NCI-H2196 (cell line): ENCODE measurements around the gene KCNJ6.
"Not testable (repeated sequence)": the region's sequence is repeated elsewhere in the genome, so short reads cannot be mapped to it uniquely, and the experiment has no call there.

Experiments used
- DNase-seq: peaks from one replicate; lab custom pipeline; 2025; ENCODE audit not compliant: unreplicated experiment; lab: John Stamatoyannopoulos, UW

Gene KCNJ6

GRCh38 chr21:37746849-37747248 lies 169.4 kb downstream of the KCNJ6 start:
- DNase-seq: no peak

- no peak for DNase-seq
Observed at GRCh38 chr21:37744551-37744950, 171.7 kb downstream of the KCNJ6 start.

- peak; percentile 44 for DNase-seq
Observed at GRCh38 chr21:37742532-37742931, 173.7 kb downstream of the KCNJ6 start.

GRCh38 chr21:37742115-37742514 lies 174.1 kb downstream of the KCNJ6 start:
- no peak for DNase-seq

- no peak for DNase-seq
Observed at GRCh38 chr21:37737996-37738395, 178.3 kb downstream of the KCNJ6 start.

- DNase-seq: no peak
Observed at GRCh38 chr21:37737507-37737906, 178.8 kb downstream of the KCNJ6 start.

GRCh38 chr21:37734846-37735245 lies 181.4 kb downstream of the KCNJ6 start:
- DNase-seq: no peak

- no peak for DNase-seq
Observed at GRCh38 chr21:37732927-37733326, 183.3 kb downstream of the KCNJ6 start.

- no peak for DNase-seq
Observed at GRCh38 chr21:37724201-37724600, 192.1 kb downstream of the KCNJ6 start.

GRCh38 chr21:37717534-37717933 lies 198.7 kb downstream of the KCNJ6 start:
- no peak for DNase-seq

GRCh38 chr21:37712569-37712934 lies 203.7 kb downstream of the KCNJ6 start:
- not testable (repeated sequence) for DNase-seq

- peak; percentile 71 for DNase-seq
Observed at GRCh38 chr21:37711836-37712568, 204.3 kb downstream of the KCNJ6 start.

- DNase-seq: no peak
Observed at GRCh38 chr21:37711286-37711829, 204.9 kb downstream of the KCNJ6 start.

- DNase-seq: no peak
Observed at GRCh38 chr21:37710546-37711285, 205.5 kb downstream of the KCNJ6 start.

GRCh38 chr21:37704751-37705150 lies 211.5 kb downstream of the KCNJ6 start:
- DNase-seq: peak; percentile 20

- DNase-seq: no peak
Observed at GRCh38 chr21:37702241-37702640, 214.0 kb downstream of the KCNJ6 start.

- DNase-seq: peak; percentile 81
Observed at GRCh38 chr21:37700641-37701202, 215.5 kb downstream of the KCNJ6 start.

- no peak for DNase-seq
Observed at GRCh38 chr21:37699024-37699775, 217.1 kb downstream of the KCNJ6 start.

- DNase-seq: no peak
Observed at GRCh38 chr21:37696936-37697335, 219.3 kb downstream of the KCNJ6 start.

GRCh38 chr21:37695111-37695510 lies 221.1 kb downstream of the KCNJ6 start:
- no peak for DNase-seq

GRCh38 chr21:37688952-37689659 lies 227.2 kb downstream of the KCNJ6 start:
- no peak for DNase-seq
